IPS-20b (cell line): ENCODE data around the gene PCDHGB3.
A peak's percentile ranks its signal among the peaks of the same experiment; 100 is the strongest.
"Not testable (repeated sequence)": the region's sequence is repeated elsewhere in the genome, so short reads cannot be mapped to it uniquely, and the experiment has no call there.

Source experiments
- H3K27ac ChIP-seq: one replicate; pipeline ENCODE4 v1.5.1; 2013; ENCODE audit warnings: low read length
- H3K27me3 ChIP-seq: 2 replicates; pipeline ENCODE4 v1.6.1; 2013; ENCODE audit warnings: mild to moderate bottlenecking, low read length, inconsistent platforms; ENCODE audit not compliant: insufficient read depth
- H3K36me3 ChIP-seq: 2 replicates; pipeline ENCODE4 v1.6.1; 2013; ENCODE audit warnings: low read depth, mild to moderate bottlenecking, inconsistent platforms, low read length, moderate library complexity; ENCODE audit not compliant: insufficient read depth
- H3K4me1 ChIP-seq: 2 replicates; pipeline ENCODE4 v1.6.1; 2013; ENCODE audit warnings: mild to moderate bottlenecking, control low read depth, inconsistent platforms, low read length, moderate library complexity; ENCODE audit not compliant: insufficient read depth
- H3K4me3 ChIP-seq: 2 replicates; pipeline ENCODE4 v1.5.1; 2013; ENCODE audit warnings: mild to moderate bottlenecking, low read length, inconsistent platforms
- H3K9ac ChIP-seq: 2 replicates; pipeline ENCODE4 v1.6.1; 2013; ENCODE audit warnings: low read depth, mild to moderate bottlenecking, inconsistent platforms, low read length, moderate library complexity
- H3K9me3 ChIP-seq: 2 replicates; pipeline ENCODE4 v1.6.1; 2013; ENCODE audit warnings: mild to moderate bottlenecking, low read depth, low read length, inconsistent platforms; ENCODE audit not compliant: insufficient read depth

Gene PCDHGB3

DNA sequence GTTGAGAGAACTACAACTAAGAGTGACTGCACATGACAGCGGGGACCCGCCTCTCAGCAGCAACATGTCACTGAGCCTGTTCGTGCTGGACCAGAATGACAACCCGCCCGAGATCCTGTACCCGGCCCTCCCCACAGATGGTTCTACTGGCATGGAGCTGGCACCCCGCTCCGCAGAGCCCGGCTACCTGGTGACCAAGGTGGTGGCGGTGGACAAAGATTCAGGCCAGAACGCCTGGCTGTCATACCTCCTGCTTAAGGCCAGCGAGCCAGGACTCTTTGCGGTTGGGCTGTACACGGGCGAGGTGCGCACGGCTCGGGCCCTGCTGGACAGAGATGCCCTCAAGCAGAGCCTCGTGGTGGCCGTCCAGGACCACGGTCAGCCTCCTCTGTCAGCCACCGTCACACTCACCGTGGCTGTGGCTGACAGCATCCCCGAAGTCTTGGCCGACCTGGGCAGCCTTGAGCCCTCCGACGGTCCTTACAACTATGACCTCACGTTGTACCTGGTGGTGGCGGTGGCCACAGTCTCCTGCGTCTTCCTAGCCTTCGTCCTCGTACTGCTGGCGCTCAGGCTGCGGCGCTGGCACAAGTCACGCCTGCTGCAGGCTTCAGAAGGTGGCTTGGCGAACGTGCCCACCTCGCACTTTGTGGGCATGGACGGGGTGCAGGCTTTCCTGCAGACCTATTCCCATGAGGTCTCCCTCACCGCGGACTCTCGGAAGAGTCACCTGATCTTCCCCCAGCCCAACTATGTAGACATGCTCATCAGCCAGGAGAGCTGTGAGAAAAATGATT lies 14.6 kb downstream of the PCDHGB3 start:
- H3K4me3 ChIP-seq = no peak overlapping the region
- no peaks in the 10 kb centered on the region for H3K36me3 ChIP-seq
- no peaks in the 10 kb centered on the region for H3K27me3 ChIP-seq
- no peak overlapping the region for H3K9ac ChIP-seq
- no peaks in the 10 kb centered on the region for H3K4me1 ChIP-seq
- peaks cover 65% of the 10 kb centered on the region for H3K9me3 ChIP-seq
- no peak overlapping the region for H3K27ac ChIP-seq

GRCh38 chr5:141387557-141388311 lies 17.7 kb downstream of the PCDHGB3 start, which contains the start of gene PCDHGB4:
TSS of gene PCDHGB4 (plus strand) at chr5:141387698. CDS start at chr5:141387885, 187 bp downstream.
- not testable (repeated sequence) for H3K9ac ChIP-seq, H3K27ac ChIP-seq, H3K4me1 ChIP-seq, H3K27me3 ChIP-seq, H3K36me3 ChIP-seq
- H3K4me3 ChIP-seq = peak within 1 kb of the TSS; percentile 26; the same call in 1 of the 2 replicates
- peaks cover 74% of the 10 kb centered on the region for H3K9me3 ChIP-seq

DNA sequence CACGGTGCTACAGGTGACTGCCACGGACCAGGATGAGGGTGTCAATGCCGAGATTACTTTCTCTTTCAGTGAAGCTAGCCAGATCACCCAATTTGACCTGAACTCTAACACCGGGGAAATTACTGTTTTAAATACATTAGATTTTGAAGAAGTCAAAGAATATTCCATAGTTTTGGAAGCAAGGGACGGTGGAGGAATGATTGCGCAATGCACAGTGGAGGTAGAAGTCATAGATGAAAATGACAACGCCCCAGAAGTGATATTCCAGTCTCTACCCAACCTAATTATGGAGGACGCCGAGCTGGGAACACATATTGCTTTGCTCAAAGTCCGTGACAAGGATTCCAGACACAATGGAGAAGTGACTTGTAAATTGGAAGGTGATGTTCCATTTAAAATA lies 18.6 kb downstream of the PCDHGB3 start:
- Histone ChIP-seq H3K4me3 (no peak overlapping the region; the same call in 1 of the 2 replicates), H3K9me3 (peaks cover 74% of the 10 kb centered on the region), H3K4me1 (no peaks in the 10 kb centered on the region), H3K27me3 (no peaks in the 10 kb centered on the region), H3K27ac (no peak overlapping the region), H3K36me3 (no peaks in the 10 kb centered on the region), H3K9ac (no peak overlapping the region)

DNA sequence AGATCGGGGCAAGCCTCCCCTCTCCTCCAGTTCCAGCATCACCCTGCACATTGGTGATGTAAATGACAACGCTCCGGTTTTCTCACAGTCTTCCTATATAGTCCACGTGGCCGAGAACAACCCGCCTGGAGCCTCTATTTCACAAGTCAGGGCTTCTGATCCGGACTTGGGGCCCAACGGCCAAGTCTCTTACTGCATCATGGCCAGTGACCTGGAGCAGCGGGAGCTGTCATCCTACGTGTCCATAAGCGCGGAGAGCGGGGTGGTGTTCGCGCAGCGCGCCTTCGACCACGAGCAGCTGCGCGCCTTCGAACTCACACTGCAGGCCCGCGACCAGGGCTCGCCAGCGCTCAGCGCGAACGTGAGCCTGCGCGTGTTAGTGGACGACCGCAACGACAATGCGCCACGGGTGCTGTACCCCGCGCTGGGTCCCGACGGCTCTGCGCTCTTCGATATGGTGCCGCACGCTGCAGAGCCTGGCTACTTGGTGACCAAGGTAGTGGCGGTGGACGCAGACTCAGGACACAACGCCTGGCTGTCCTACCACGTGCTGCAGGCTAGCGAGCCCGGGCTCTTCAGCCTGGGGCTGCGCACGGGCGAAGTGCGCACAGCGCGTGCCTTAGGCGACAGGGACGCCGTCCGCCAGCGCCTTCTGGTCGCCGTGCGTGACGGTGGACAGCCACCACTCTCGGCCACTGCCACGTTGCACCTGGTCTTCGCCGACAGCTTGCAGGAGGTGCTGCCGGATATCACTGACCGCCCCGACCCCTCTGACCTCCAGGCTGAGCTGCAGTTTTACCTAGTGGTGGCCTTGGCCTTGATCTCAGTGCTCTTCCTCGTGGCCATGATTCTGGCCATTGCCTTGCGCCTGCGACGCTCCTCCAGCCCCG lies 19.4 kb downstream of the PCDHGB3 start:
- no peaks in the 10 kb centered on the region for H3K4me1 ChIP-seq
- H3K27me3 ChIP-seq = no peaks in the 10 kb centered on the region
- no peak overlapping the region for H3K9ac ChIP-seq
- no peak overlapping the region for H3K4me3 ChIP-seq
- H3K27ac ChIP-seq = no peak overlapping the region
- H3K9me3 ChIP-seq = peaks cover 74% of the 10 kb centered on the region
- no peaks in the 10 kb centered on the region for H3K36me3 ChIP-seq

- Histone ChIP-seq H3K9me3 (peaks cover 86% of the 10 kb centered on the region), H3K4me1 (no peaks in the 10 kb centered on the region), H3K27ac (no peak within 1 kb of the TSS), H3K4me3 (no peak within 1 kb of the TSS; the same call in 1 of the 2 replicates), H3K9ac (no peak within 1 kb of the TSS), H3K27me3 (no peaks in the 10 kb centered on the region), H3K36me3 (no peaks in the 10 kb centered on the region)
Measured at GRCh38 chr5:141392429-141393198, 22.6 kb downstream of the PCDHGB3 start, which contains the start of gene PCDHGA8. TSS of gene PCDHGA8 (plus strand) at chr5:141392633. CDS start at chr5:141392814, 181 bp downstream.

DNA sequence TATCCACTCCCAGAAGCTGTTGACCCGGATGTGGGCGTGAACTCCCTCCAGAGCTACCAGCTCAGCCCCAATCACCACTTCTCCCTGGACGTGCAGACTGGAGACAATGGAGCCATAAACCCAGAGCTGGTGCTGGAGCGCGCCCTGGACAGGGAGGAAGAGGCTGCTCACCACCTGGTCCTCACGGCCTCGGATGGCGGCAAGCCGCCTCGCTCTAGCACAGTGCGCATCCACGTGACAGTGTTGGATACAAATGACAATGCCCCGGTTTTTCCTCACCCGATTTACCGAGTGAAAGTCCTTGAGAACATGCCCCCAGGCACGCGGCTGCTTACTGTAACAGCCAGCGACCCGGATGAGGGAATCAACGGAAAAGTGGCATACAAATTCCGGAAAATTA lies 23.2 kb downstream of the PCDHGB3 start:
- no peak overlapping the region; the same call in 1 of the 2 replicates for H3K4me3 ChIP-seq
- no peak overlapping the region for H3K9ac ChIP-seq
- H3K27me3 ChIP-seq = no peaks in the 10 kb centered on the region
- H3K36me3 ChIP-seq = no peaks in the 10 kb centered on the region
- H3K27ac ChIP-seq = no peak overlapping the region
- H3K4me1 ChIP-seq = no peaks in the 10 kb centered on the region
- H3K9me3 ChIP-seq = peaks cover 85% of the 10 kb centered on the region

DNA sequence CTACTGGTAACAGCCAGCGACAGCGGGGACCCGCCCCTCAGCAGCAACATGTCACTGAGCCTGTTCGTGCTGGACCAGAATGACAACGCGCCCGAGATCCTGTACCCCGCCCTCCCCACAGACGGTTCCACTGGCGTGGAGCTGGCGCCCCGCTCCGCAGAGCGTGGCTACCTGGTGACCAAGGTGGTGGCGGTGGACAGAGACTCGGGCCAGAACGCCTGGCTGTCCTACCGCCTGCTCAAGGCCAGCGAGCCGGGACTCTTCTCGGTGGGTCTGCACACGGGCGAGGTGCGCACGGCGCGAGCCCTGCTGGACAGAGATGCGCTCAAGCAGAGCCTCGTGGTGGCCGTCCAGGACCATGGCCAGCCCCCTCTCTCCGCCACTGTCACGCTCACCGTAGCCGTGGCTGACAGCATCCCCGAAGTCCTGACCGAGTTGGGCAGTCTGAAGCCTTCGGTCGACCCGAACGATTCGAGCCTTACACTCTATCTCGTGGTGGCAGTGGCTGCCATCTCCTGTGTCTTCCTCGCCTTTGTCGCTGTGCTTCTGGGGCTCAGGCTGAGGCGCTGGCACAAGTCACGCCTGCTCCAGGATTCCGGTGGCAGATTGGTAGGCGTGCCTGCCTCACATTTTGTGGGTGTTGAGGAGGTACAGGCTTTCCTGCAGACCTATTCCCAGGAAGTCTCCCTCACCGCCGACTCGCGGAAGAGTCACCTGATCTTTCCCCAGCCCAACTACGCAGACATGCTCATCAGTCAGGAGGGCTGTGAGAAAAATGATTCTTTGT lies 24.6 kb downstream of the PCDHGB3 start:
- H3K4me3 ChIP-seq, H3K9ac ChIP-seq, H3K27me3 ChIP-seq, H3K4me1 ChIP-seq, H3K27ac ChIP-seq, H3K36me3 ChIP-seq: not testable (repeated sequence)
- H3K9me3 ChIP-seq = peaks cover 86% of the 10 kb centered on the region

DNA sequence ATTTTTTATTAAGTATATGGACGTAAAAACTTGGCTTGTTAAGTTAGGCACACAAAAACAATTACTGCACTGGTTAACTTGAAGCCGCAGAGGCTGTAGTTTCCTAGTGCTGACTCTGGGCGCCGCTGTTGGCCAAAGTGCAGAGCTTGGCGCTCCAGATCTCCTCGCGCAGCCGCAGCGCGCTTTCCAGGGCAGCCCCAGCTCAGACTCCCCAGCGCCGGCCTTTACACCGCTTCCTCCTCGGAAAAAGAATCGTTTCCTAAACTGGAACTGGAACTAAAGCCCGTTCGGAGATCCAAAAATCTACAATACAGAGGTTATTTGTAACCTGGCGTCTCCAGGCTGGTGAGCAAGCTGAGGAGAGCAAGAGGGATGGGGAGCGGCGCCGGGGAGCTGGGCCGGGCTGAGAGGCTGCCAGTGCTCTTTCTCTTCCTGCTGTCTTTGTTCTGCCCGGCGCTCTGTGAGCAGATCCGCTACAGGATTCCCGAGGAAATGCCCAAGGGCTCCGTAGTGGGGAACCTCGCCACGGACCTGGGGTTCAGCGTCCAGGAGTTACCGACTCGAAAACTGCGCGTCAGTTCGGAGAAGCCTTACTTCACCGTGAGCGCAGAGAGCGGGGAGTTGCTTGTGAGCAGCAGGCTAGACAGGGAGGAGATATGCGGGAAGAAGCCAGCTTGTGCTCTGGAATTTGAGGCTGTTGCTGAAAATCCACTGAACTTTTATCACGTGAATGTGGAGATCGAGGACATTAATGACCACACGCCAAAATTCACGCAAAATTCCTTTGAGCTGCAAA lies 27.9 kb downstream of the PCDHGB3 start, which contains the start of gene PCDHGB5:
Gene PCDHGB5 (plus strand): TSS at position 192 of the 796 bp plus-strand sequence. CDS start 181 bp downstream, at position 373.
- not testable (repeated sequence) for H3K9ac ChIP-seq, H3K27me3 ChIP-seq, H3K36me3 ChIP-seq, H3K27ac ChIP-seq, H3K4me3 ChIP-seq, H3K4me1 ChIP-seq
- peaks cover 79% of the 10 kb centered on the region for H3K9me3 ChIP-seq

GRCh38 chr5:141398608-141399007 lies 28.6 kb downstream of the PCDHGB3 start:
- no peaks in the 10 kb centered on the region for H3K27me3 ChIP-seq
- H3K4me1 ChIP-seq = no peaks in the 10 kb centered on the region
- no peak overlapping the region for H3K4me3 ChIP-seq
- H3K27ac ChIP-seq = no peak overlapping the region
- H3K9me3 ChIP-seq = peaks cover 74% of the 10 kb centered on the region
- H3K9ac ChIP-seq = no peak overlapping the region
- H3K36me3 ChIP-seq = no peaks in the 10 kb centered on the region
